ENCODE measurements around the gene TREML1.

DNA sequence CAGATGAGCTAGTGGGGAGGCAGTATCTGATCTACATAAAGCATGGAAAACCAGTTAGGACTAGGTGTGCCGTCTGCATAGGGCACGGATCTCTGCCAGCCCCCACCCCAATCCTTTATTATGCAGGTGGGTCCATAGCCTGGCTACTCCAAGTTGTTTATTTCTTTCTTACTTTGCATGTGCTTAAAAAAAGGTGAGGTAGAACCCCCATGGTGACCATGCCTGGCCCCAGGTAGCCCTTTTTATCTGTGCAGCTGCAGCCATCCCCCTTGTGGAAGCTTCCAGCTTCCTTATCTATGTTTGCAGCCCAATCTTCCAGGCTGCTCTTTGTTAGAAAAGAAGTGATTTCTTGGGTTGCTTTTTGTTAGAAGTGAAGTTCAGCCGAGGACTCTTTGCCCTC, 17.8 kb upstream of the TREML1 start:
- TF ChIP-seq, protein P1, sequence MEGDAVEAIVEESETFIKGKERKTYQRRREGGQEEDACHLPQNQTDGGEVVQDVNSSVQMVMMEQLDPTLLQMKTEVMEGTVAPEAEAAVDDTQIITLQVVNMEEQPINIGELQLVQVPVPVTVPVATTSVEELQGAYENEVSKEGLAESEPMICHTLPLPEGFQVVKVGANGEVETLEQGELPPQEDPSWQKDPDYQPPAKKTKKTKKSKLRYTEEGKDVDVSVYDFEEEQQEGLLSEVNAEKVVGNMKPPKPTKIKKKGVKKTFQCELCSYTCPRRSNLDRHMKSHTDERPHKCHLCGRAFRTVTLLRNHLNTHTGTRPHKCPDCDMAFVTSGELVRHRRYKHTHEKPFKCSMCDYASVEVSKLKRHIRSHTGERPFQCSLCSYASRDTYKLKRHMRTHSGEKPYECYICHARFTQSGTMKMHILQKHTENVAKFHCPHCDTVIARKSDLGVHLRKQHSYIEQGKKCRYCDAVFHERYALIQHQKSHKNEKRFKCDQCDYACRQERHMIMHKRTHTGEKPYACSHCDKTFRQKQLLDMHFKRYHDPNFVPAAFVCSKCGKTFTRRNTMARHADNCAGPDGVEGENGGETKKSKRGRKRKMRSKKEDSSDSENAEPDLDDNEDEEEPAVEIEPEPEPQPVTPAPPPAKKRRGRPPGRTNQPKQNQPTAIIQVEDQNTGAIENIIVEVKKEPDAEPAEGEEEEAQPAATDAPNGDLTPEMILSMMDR (conservative IDR thresholded peaks at IDR 0.05; ENCODE audit: low read depth, low read length), result no peak
- no peak for TF ChIP-seq EZH2 (IDR thresholded peaks at IDR 0.05; ENCODE audit: borderline replicate concordance, low read depth, low read length, poor library complexity, severe bottlenecking)

All from A673 (cell line).